Measurements from ENCODE around the gene DGKI.

DNA sequence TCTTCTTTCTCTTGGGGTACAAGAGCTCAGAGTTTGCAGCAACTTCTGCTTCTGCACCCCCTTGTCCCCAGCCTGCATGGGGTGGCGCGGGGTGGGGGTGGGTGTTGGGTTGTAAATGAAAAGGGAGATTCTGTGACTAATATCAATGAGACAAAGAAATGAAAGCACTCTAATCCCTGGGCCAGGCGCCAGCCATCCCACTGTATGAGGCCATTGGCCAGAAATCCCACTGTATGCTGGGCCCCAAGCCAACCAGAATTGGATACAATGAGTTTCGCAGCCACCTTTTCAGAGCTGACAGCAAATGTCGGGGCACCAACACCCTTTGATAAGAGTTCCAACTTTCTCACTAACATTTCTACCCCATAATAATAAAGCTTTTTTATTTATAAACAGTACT lies 492.4 kb downstream of the DGKI start:
- TF ChIP-seq CTCF (IDR thresholded peaks at IDR 0.05) (no peak), EP300 (IDR thresholded peaks at IDR 0.05) (no peak)
